KMS-11 (cell line): ENCODE data around the gene GNAT2.

Experiments
- H2AFZ ChIP-seq: fragments of 200-600 bp; sonication (generic); 2 replicates; pipeline ENCODE4 v1.6.1; 2016; ENCODE audit warnings: antibody characterized with exemption, mixed run types, low read depth
- H3K27ac ChIP-seq: fragments of 200-600 bp; sonication (generic); 2 replicates; pipeline ENCODE4 v1.6.1; 2016; ENCODE audit warnings: mild to moderate bottlenecking, mixed run types
- H3K27me3 ChIP-seq: fragments of 200-600 bp; sonication (generic); 2 replicates; pipeline ENCODE4 v1.6.1; 2017; ENCODE audit warnings: mild to moderate bottlenecking, low read depth, mixed run types, moderate library complexity; ENCODE audit not compliant: insufficient read depth
- H3K36me3 ChIP-seq: fragments of 200-600 bp; sonication (generic); 2 replicates; pipeline ENCODE4 v1.6.1; 2017; ENCODE audit warnings: mild to moderate bottlenecking, mixed run types; ENCODE audit not compliant: insufficient read depth
- H3K4me1 ChIP-seq: fragments of 200-600 bp; sonication (generic); 2 replicates; pipeline ENCODE4 v1.6.1; 2016; ENCODE audit warnings: mild to moderate bottlenecking, low read depth, mixed run types; ENCODE audit not compliant: poor library complexity, severe bottlenecking
- H3K4me2 ChIP-seq: fragments of 200-600 bp; sonication (generic); 2 replicates; pipeline ENCODE4 v1.7.0; 2016; ENCODE audit warnings: mild to moderate bottlenecking, mixed run types
- H3K4me3 ChIP-seq: fragments of 200-600 bp; sonication (generic); IDR thresholded peaks from 2 replicates; pipeline ENCODE4 v1.6.1; 2017; ENCODE audit warnings: low read depth, low read length, mixed read lengths; ENCODE audit not compliant: insufficient read depth
- H3K79me2 ChIP-seq: fragments of 200-600 bp; sonication (generic); 2 replicates; pipeline ENCODE4 v1.6.1; 2016; ENCODE audit warnings: low read depth, mixed run types; ENCODE audit not compliant: insufficient read depth
- H3K9ac ChIP-seq: fragments of 200-600 bp; sonication (generic); 2 replicates; pipeline ENCODE4 v1.6.1; 2016; ENCODE audit warnings: mild to moderate bottlenecking, mixed run types
- H4K20me1 ChIP-seq: fragments of 200-600 bp; sonication (generic); 2 replicates; pipeline ENCODE4 v1.6.1; 2016; ENCODE audit warnings: mild to moderate bottlenecking, mixed run types; ENCODE audit not compliant: insufficient read depth
- CTCF ChIP-seq: fragments of 200-600 bp; sonication (generic); conservative IDR thresholded peaks from 2 replicates; pipeline ENCODE4 v1.6.1; 2017; ENCODE audit warnings: low read depth, mild to moderate bottlenecking, antibody characterized with exemption, low read length, moderate library complexity, mixed read lengths

Gene GNAT2

GRCh38 chr1:109611308-109611990 lies 8.0 kb downstream of the GNAT2 start:
- H3K4me1 ChIP-seq: no peaks in the 10 kb centered on the region
- no peaks in the 10 kb centered on the region for H3K27me3 ChIP-seq
- no peak overlapping the region for H3K4me2 ChIP-seq
- H3K36me3 ChIP-seq: no peaks in the 10 kb centered on the region
- H3K9ac ChIP-seq: no peak overlapping the region
- no peaks in the 10 kb centered on the region for H3K79me2 ChIP-seq
- TF ChIP-seq CTCF: no peak
- H3K4me3 ChIP-seq: no peak overlapping the region
- H3K27ac ChIP-seq: no peak overlapping the region
- H2AFZ ChIP-seq: no peak overlapping the region
- no peaks in the 10 kb centered on the region for H4K20me1 ChIP-seq

GRCh38 chr1:109610609-109611307 lies 8.7 kb downstream of the GNAT2 start:
- Histone ChIP-seq H3K9ac (no peak overlapping the region), H3K79me2 (no peaks in the 10 kb centered on the region), H4K20me1 (no peaks in the 10 kb centered on the region), H2AFZ (no peak overlapping the region), H3K4me2 (no peak overlapping the region), H3K36me3 (no peaks in the 10 kb centered on the region), H3K4me1 (no peaks in the 10 kb centered on the region), H3K27me3 (no peaks in the 10 kb centered on the region), H3K27ac (no peak overlapping the region), H3K4me3 (no peak overlapping the region)
- no peak for TF ChIP-seq CTCF

- Histone ChIP-seq H3K27me3 (no peaks in the 10 kb centered on the region), H3K9ac (no peak overlapping the region), H3K4me2 (no peak overlapping the region), H3K4me1 (no peaks in the 10 kb centered on the region), H2AFZ (no peak overlapping the region), H3K27ac (no peak overlapping the region), H3K79me2 (no peaks in the 10 kb centered on the region), H3K36me3 (no peaks in the 10 kb centered on the region), H3K4me3 (no peak overlapping the region), H4K20me1 (no peaks in the 10 kb centered on the region)
- TF ChIP-seq CTCF: no peak
Measured at GRCh38 chr1:109609881-109610280, 9.5 kb downstream of the GNAT2 start.

GRCh38 chr1:109605381-109605780 lies 14.0 kb downstream of the GNAT2 start:
- Histone ChIP-seq H3K4me1 (no peaks in the 10 kb centered on the region), H2AFZ (no peak overlapping the region), H3K79me2 (no peaks in the 10 kb centered on the region), H3K36me3 (no peaks in the 10 kb centered on the region), H3K27me3 (no peaks in the 10 kb centered on the region), H3K4me2 (no peak overlapping the region), H3K4me3 (no peak overlapping the region), H4K20me1 (no peaks in the 10 kb centered on the region), H3K9ac (no peak overlapping the region), H3K27ac (no peak overlapping the region)
- no peak for TF ChIP-seq CTCF
